Sigmoid colon (tissue), 4 donors: ENCODE results near the gene THEMIS2.

ENCODE experiments used
- CTCF ChIP-seq, 4 experiments: fragments of 450-650 bp in 3 of 4; fragments of 200-600 bp in 1 of 4; IDR thresholded peaks; one replicate each; pipeline ENCODE4 v1.5.1; 2016 to 2019; ENCODE audit warnings: antibody characterized with exemption in 4 of 4, mild to moderate bottlenecking in 3 of 4, moderate library complexity in 2 of 4
- EP300 ChIP-seq, 4 donors: sonication (generic); formaldehyde crosslinking; IDR thresholded peaks; one replicate each; pipeline ENCODE4 v1.6.1; 2017; ENCODE audit warnings: antibody characterized with exemption in 4 of 4
- POLR2A ChIP-seq, 2 donors: fragments of 450-650 bp; IDR thresholded peaks; one replicate each; pipeline ENCODE4 v1.6.1; 2016; ENCODE audit warnings: antibody characterized with exemption in 2 of 2, mild to moderate bottlenecking in 2 of 2, moderate library complexity in 2 of 2
- POLR2AphosphoS5 ChIP-seq, 4 donors: sonication (generic); formaldehyde crosslinking; IDR thresholded peaks; one replicate each; pipeline ENCODE4 v1.6.1; 2017; ENCODE audit warnings: antibody characterized with exemption in 4 of 4

DNA sequence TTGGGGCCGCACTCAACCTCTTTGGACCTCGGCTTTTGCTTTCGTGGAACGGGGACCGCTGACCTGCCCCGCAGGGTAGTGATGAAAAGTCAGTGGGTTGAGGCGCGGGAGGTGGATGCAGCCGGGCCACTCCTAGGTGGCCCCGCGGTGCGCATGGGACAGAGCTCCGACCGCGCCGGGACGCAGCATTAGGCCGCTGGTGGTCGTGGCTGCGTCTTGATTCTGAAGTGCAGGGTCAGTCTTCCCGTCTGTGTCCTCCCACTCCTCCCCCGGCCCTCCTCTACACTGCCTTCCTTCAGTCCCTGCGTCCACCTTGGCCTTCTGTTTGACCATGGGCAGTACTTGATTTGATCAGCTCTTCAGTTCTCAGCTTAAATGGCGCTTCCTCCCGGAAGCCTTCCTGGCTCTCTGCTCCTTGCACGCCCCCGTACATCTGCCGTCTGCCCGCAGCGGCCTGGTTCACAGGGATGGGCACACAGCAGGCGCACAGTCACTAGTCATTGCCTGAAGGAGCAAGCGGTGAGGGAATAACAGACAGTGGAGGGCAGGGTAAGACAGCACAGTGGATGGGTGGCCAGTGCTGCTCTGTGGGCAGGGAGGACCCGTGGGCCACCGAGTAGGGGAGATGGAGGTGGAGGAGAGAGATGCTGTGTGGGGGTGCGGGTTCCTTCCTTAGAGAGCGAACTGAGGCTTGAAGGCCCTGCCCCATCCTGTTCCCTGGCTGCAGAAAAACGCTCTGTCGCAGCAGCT is 633 bp downstream of the THEMIS2 start:
- TF ChIP-seq CTCF (IDR thresholded peaks at IDR 0.05) (no peak), POLR2AphosphoS5 (IDR thresholded peaks at IDR 0.05) (no peak), POLR2A (IDR thresholded peaks at IDR 0.05) (no peak), EP300 (IDR thresholded peaks at IDR 0.05) (no peak)
